Measurements from ENCODE around the gene SPATS2.

Gene SPATS2

GRCh38 chr12:49538510-49539403 is 171.5 kb downstream of the SPATS2 start, which contains the start of gene KCNH3 (continued):
- TF ChIP-seq ZNF23 (tag by site-specific recombination; IDR thresholded peaks at IDR 0.05; ENCODE audit: borderline replicate concordance) = no peak
- TF ChIP-seq ZBTB26 (tag by site-specific recombination; optimal IDR thresholded peaks at IDR 0.05) = peak; percentile 15
- no peak for TF ChIP-seq ZNF202 (tag by site-specific recombination; IDR thresholded peaks at IDR 0.05; ENCODE audit: borderline replicate concordance)
- TF ChIP-seq ZFHX2 (tag by site-specific recombination; conservative IDR thresholded peaks at IDR 0.05) = peak; percentile 49; the same call in 1 of the 2 replicates
- TF ChIP-seq SP7 (tag by site-specific recombination; IDR thresholded peaks at IDR 0.05) = no peak
- TF ChIP-seq KLF1 (tag by site-specific recombination; IDR thresholded peaks at IDR 0.05) = peak; percentile 75
- TF ChIP-seq ZBTB48 (tag by site-specific recombination; IDR thresholded peaks at IDR 0.05) = no peak
- no peak for TF ChIP-seq ZBTB6 (tag by site-specific recombination; IDR thresholded peaks at IDR 0.05)
- peak; percentile 78 for TF ChIP-seq WT1 (tag by site-specific recombination; IDR thresholded peaks at IDR 0.05)
- TF ChIP-seq ZNF776 (tag by site-specific recombination; IDR thresholded peaks at IDR 0.05; ENCODE audit: borderline replicate concordance) = no peak
- 0 out of 2 replicates have a peak, but pooled peaks have one; percentile 11 for TF ChIP-seq ZSCAN30 (tag by site-specific recombination; IDR thresholded peaks at IDR 0.05)
- no peak for TF ChIP-seq ZNF433 (tag by site-specific recombination; IDR thresholded peaks at IDR 0.05; ENCODE audit: low read depth)
- TF ChIP-seq ZNF221 (tag by site-specific recombination; IDR thresholded peaks at IDR 0.05; ENCODE audit: borderline replicate concordance) = no peak
- TF ChIP-seq ZNF394 (tag by site-specific recombination; IDR thresholded peaks at IDR 0.05; ENCODE audit: borderline replicate concordance) = peak; percentile 52; the same call in 1 of the 2 replicates
- TF ChIP-seq, protein P1, sequence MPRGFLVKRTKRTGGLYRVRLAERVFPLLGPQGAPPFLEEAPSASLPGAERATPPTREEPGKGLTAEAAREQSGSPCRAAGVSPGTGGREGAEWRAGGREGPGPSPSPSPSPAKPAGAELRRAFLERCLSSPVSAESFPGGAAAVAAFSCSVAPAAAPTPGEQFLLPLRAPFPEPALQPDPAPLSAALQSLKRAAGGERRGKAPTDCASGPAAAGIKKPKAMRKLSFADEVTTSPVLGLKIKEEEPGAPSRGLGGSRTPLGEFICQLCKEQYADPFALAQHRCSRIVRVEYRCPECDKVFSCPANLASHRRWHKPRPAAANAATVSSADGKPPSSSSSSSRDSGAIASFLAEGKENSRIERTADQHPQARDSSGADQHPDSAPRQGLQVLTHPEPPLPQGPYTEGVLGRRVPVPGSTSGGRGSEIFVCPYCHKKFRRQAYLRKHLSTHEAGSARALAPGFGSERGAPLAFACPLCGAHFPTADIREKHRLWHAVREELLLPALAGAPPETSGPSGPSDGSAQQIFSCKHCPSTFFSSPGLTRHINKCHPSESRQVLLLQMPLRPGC (tag by site-specific recombination; IDR thresholded peaks at IDR 0.05) = no peak
- no peak for TF ChIP-seq ZFP41 (tag by site-specific recombination; IDR thresholded peaks at IDR 0.05; ENCODE audit: borderline replicate concordance)
- TF ChIP-seq ZNF398 (tag by site-specific recombination; IDR thresholded peaks at IDR 0.05) = peak; percentile 88
- no peak for TF ChIP-seq ZNF280C (tag by site-specific recombination; IDR thresholded peaks at IDR 0.05)
- TF ChIP-seq ZNF785 (tag by site-specific recombination; IDR thresholded peaks at IDR 0.05) = no peak
- TF ChIP-seq, protein P2, sequence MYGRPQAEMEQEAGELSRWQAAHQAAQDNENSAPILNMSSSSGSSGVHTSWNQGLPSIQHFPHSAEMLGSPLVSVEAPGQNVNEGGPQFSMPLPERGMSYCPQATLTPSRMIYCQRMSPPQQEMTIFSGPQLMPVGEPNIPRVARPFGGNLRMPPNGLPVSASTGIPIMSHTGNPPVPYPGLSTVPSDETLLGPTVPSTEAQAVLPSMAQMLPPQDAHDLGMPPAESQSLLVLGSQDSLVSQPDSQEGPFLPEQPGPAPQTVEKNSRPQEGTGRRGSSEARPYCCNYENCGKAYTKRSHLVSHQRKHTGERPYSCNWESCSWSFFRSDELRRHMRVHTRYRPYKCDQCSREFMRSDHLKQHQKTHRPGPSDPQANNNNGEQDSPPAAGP (tag by site-specific recombination; IDR thresholded peaks at IDR 0.05) = 0 out of 2 replicates have a peak, but pooled peaks have one; percentile 6
- no peak for TF ChIP-seq ZNF473 (tag by site-specific recombination; IDR thresholded peaks at IDR 0.05)
- no peak for TF ChIP-seq ZNF311 (tag by site-specific recombination; IDR thresholded peaks at IDR 0.05; ENCODE audit: borderline replicate concordance)
- TF ChIP-seq, protein P3, sequence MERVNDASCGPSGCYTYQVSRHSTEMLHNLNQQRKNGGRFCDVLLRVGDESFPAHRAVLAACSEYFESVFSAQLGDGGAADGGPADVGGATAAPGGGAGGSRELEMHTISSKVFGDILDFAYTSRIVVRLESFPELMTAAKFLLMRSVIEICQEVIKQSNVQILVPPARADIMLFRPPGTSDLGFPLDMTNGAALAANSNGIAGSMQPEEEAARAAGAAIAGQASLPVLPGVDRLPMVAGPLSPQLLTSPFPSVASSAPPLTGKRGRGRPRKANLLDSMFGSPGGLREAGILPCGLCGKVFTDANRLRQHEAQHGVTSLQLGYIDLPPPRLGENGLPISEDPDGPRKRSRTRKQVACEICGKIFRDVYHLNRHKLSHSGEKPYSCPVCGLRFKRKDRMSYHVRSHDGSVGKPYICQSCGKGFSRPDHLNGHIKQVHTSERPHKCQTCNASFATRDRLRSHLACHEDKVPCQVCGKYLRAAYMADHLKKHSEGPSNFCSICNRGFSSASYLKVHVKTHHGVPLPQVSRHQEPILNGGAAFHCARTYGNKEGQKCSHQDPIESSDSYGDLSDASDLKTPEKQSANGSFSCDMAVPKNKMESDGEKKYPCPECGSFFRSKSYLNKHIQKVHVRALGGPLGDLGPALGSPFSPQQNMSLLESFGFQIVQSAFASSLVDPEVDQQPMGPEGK (tag by site-specific recombination; IDR thresholded peaks at IDR 0.05) = peak; percentile 52; the same call in 1 of the 2 replicates
- TF ChIP-seq HOXD13 (CRISPR knock-in tag; IDR thresholded peaks at IDR 0.05; ENCODE audit: borderline replicate concordance) = no peak
- TF ChIP-seq RBAK (tag by site-specific recombination; IDR thresholded peaks at IDR 0.05) = no peak
- no peak for TF ChIP-seq TCF7L2 (IDR thresholded peaks at IDR 0.05; ENCODE audit: borderline replicate concordance, low read depth, low read length)
- TF ChIP-seq GFI1B (tag by site-specific recombination; IDR thresholded peaks at IDR 0.05) = no peak
